GM12878 (cell line): ENCODE results near the gene ELAVL4. TPM values are rescaled to one million over a fixed set of nuclear protein-coding genes. Genes with fewer than 3 reads are reported as not detected.

Experiments
- ATAC-seq: fragments of 200-7000 bp; cut with Tn5 transposase; 3 replicates; pipeline ENCODE4 v1.9.1; 2020; ENCODE audit warnings: mild to moderate bottlenecking, moderate library complexity
- BruUV-seq: library from RNA; stranded (reverse); fragments of 400-500 nt; replicated peaks from 2 replicates; lab custom pipeline; 2021; lab: Mats Ljungman, UMichigan
- CTCF ChIA-PET: fragments of 300-600 bp; sonication (Branson Sonifier 250); formaldehyde crosslinking; extraction: SDS; loops from one replicate; lab custom pipeline; 2021; ENCODE audit warnings: inconsistent platforms; lab: Yijun Ruan, JAX
- POLR2A ChIA-PET: fragments of 350-600 bp; formaldehyde crosslinking; extraction: SDS; loops from one replicate; lab custom pipeline; 2021; ENCODE audit warnings: inconsistent platforms; lab: Charles Lee
- RAD21 ChIA-PET: fragments of 300-600 bp; sonication (Branson Sonifier 250); formaldehyde crosslinking; loops from one replicate; lab custom pipeline; 2023; ENCODE audit warnings: antibody characterized with exemption; ENCODE audit not compliant: unreplicated experiment; lab: Charles Lee
- SMC1A ChIA-PET: fragments of 300-600 bp; sonication (Branson Sonifier 250); formaldehyde crosslinking; loops from one replicate; lab custom pipeline; 2023; ENCODE audit not compliant: unreplicated experiment, uncharacterized antibody; lab: Charles Lee
- DNase-seq: peaks from one replicate; pipeline ENCODE4 v3.0.0-alpha.2; 2011; ENCODE audit warnings: low read depth, low spot score
- FAIRE-seq: peaks from 3 replicates; lab custom pipeline; 2011; peaks lifted over from hg19 to GRCh38; lab: Jason Lieb, UNC
- H2AFZ ChIP-seq: 2 replicates; pipeline ENCODE4 v1.6.0; 2011; ENCODE audit warnings: low read depth, low read length, control low read depth; ENCODE audit not compliant: control insufficient read depth
- H3K27ac ChIP-seq: 2 replicates; pipeline ENCODE4 v1.5.1; 2011; ENCODE audit warnings: control low read depth; ENCODE audit not compliant: control insufficient read depth, insufficient read depth
- H3K27me3 ChIP-seq, 2 experiments: replicated peaks in 1 of 2; 2 replicates each; pipeline versions ENCODE4 v1.6.0 to v1.6.1; 2011; ENCODE audit warnings: low read length in 1 of 2; ENCODE audit not compliant: control insufficient read depth in 2 of 2, insufficient read depth in 2 of 2
- H3K36me3 ChIP-seq, 2 experiments: 2 replicates each; pipeline ENCODE4 v1.5.1; 2011; ENCODE audit warnings: low read length in 1 of 2; ENCODE audit not compliant: control insufficient read depth in 2 of 2, insufficient read depth in 2 of 2
- H3K4me1 ChIP-seq: 2 replicates; pipeline ENCODE4 v1.6.1; 2011; ENCODE audit warnings: mild to moderate bottlenecking, low read length, moderate library complexity, mixed read lengths; ENCODE audit not compliant: control insufficient read depth, insufficient read depth
- H3K4me2 ChIP-seq: 2 replicates; pipeline ENCODE4 v1.6.0; 2011; ENCODE audit warnings: control low read depth; ENCODE audit not compliant: control insufficient read depth, insufficient read depth
- H3K4me3 ChIP-seq: fragments of 200-600 bp; sonication (generic); 2 replicates; pipeline ENCODE4 v1.5.1; 2016
- H3K79me2 ChIP-seq: 2 replicates; pipeline ENCODE4 v1.6.0; 2011; ENCODE audit warnings: low read length; ENCODE audit not compliant: control insufficient read depth, insufficient read depth
- H3K9ac ChIP-seq: 2 replicates; pipeline ENCODE4 v1.8.0; 2011; ENCODE audit warnings: low read length, control low read depth, mixed read lengths; ENCODE audit not compliant: control insufficient read depth, insufficient read depth
- H3K9me3 ChIP-seq: replicated peaks from 3 replicates; pipeline ENCODE4 v1.5.1; 2011; ENCODE audit warnings: mild to moderate bottlenecking, low read length; ENCODE audit not compliant: control insufficient read depth, insufficient read depth
- H4K20me1 ChIP-seq: 2 replicates; pipeline ENCODE4 v1.6.0; 2011; ENCODE audit not compliant: control insufficient read depth, insufficient read depth
- ATF3 ChIP-seq: IDR thresholded peaks from 2 replicates; pipeline ENCODE4 v1.6.1; 2011; ENCODE audit warnings: low read depth, mild to moderate bottlenecking, low read length, moderate library complexity, borderline replicate concordance; ENCODE audit errors: extremely low read depth
- CBX3 ChIP-seq: fragments of 200-600 bp; sonication (generic); IDR thresholded peaks from 2 replicates; pipeline ENCODE4 v1.6.1; 2016; ENCODE audit warnings: low read depth, borderline replicate concordance
- CHD1 ChIP-seq: IDR thresholded peaks from 2 replicates; pipeline ENCODE4 v1.6.1; 2012; ENCODE audit warnings: low read depth, low read length, improper control_type of control experiment
- E2F4 ChIP-seq: IDR thresholded peaks from 2 replicates; pipeline ENCODE4 v1.6.1; 2012; ENCODE audit warnings: low read depth, low read length, improper control_type of control experiment
- FOS ChIP-seq: IDR thresholded peaks from 3 replicates; pipeline ENCODE4 v1.6.1; 2011; ENCODE audit warnings: borderline replicate concordance; ENCODE audit not compliant: insufficient read length; ENCODE audit errors: extremely low read depth
- FOXM1 ChIP-seq: IDR thresholded peaks from 2 replicates; pipeline ENCODE4 v1.6.1; 2012; ENCODE audit warnings: low read depth, mild to moderate bottlenecking, inconsistent platforms, low read length, moderate library complexity
- GATAD2B ChIP-seq: fragments of 450-650 bp; conservative IDR thresholded peaks from 2 replicates; pipeline ENCODE4 v1.6.1; 2017; ENCODE audit warnings: low read depth, mild to moderate bottlenecking, moderate library complexity
- MEF2B ChIP-seq: fragments of 450-650 bp; IDR thresholded peaks from 2 replicates; pipeline ENCODE4 v1.6.1; 2018; ENCODE audit warnings: mild to moderate bottlenecking, moderate library complexity; ENCODE audit not compliant: partially characterized antibody, poor library complexity, severe bottlenecking
- PBX3 ChIP-seq: IDR thresholded peaks from 2 replicates; pipeline ENCODE4 v1.6.1; 2011; ENCODE audit warnings: mild to moderate bottlenecking, low read depth, low read length, moderate library complexity; ENCODE audit not compliant: insufficient replicate concordance
- USF2 ChIP-seq: IDR thresholded peaks from 2 replicates; pipeline ENCODE4 v1.6.1; 2011; ENCODE audit warnings: low read depth, low read length, improper control_type of control experiment, borderline replicate concordance
- YY1 ChIP-seq: IDR thresholded peaks from 2 replicates; pipeline ENCODE4 v1.6.1; 2011; ENCODE audit warnings: low read depth, mild to moderate bottlenecking, low read length
- ZNF687 ChIP-seq: fragments of 450-650 bp; IDR thresholded peaks from 2 replicates; pipeline ENCODE4 v1.6.1; 2017; ENCODE audit warnings: mild to moderate bottlenecking, moderate library complexity
- ZZZ3 ChIP-seq: IDR thresholded peaks from 2 replicates; pipeline ENCODE4 v1.6.1; 2011; ENCODE audit warnings: low read depth; ENCODE audit not compliant: control insufficient read depth, insufficient read length
- WGBS: methylation state at CpG from one replicate; pipeline ENCODE4 v1.1.6; 2016; ENCODE audit warnings: low lambda C conversion rate; ENCODE audit not compliant: insufficient replicate concordance, insufficient coverage; ENCODE audit errors: missing lambda C conversion rate; 5-methylcytosine and 5-hydroxymethylcytosine counted together
- in situ Hi-C: fragments of 300-500 bp; cut with MboI; formaldehyde crosslinking; loops from 9 replicates; pipeline ENCODE4 v1.14.3; 2018; ENCODE audit warnings: mixed read lengths
- intact Hi-C: fragments of 100-400 bp; cut with micrococcal nuclease; formaldehyde crosslinking; loops from one replicate; pipeline ENCODE4 v1.14.2; 2022; ENCODE audit not compliant: unreplicated experiment
- polyA plus RNA-seq, 11 experiments: library from polyadenylated mRNA; depleted of rRNA in 4 of 11; unstranded in 6 of 11; stranded (reverse) in 5 of 11; fragments of >200 nt; fragmentation: Nextera tagmentation in 4 of 11; fragmentation: Illumina TruSeq in 1 of 11; extraction: Ambion mirVana in 4 of 11; extraction: Trizol in 1 of 11; gene quantifications; 1 replicate in 1 of 11; 2 replicates in 10 of 11; pipeline versions ENCODE4 v1.2.1 to v1.2.3, GENCODE V29; 2011 to 2016; ENCODE audit warnings: inconsistent platforms in 2 of 11, missing spikeins in 2 of 11, low read depth in 1 of 11
- total RNA-seq, 4 experiments: library from RNA; depleted of rRNA in 3 of 4; stranded (reverse); fragments of >200 nt in 3 of 4; fragmentation: Illumina TruSeq in 1 of 4; extraction: Trizol in 1 of 4; gene quantifications; 2 replicates each; pipeline versions ENCODE4 v1.2.1 to v1.2.3, GENCODE V29; 2013 to 2021

The ELAVL4 gene
- total and polyA plus RNA-seq, 10 of the 15 experiments (the other 5 are each of a cell fraction or from before 2014, with no cell fraction given): 0.10 to 0.53 (median 0.17) TPM; not detected in 6

GRCh38 chr1:50098591-50099021 is 10.1 kb upstream of the ELAVL4 start:
- ChIA-PET POLR2A (interaction anchor here (0.6 kb wide), 1 partner anchor 530 kb away, joined by 7 read pairs; no protein-coding TSS in a partner anchor), SMC1A (no interaction called here), RAD21 (no interaction called here), CTCF (no interaction called here)
- Histone ChIP-seq H2AFZ (no peak overlapping the region), H3K36me3 (no peaks in the 10 kb centered on the region), H4K20me1 (no peaks in the 10 kb centered on the region), H3K27ac (no peak overlapping the region), H3K4me1 (no peaks in the 10 kb centered on the region), H3K4me2 (no peak overlapping the region), H3K4me3 (no peak overlapping the region), H3K9me3 (no peaks in the 10 kb centered on the region), H3K9ac (no peak overlapping the region), H3K27me3 (no peaks in the 10 kb centered on the region), H3K79me2 (no peaks in the 10 kb centered on the region)
- in situ Hi-C loops: no loop called here
- FAIRE-seq: no peak
- ATAC-seq: no peak
- no TSS peak for BruUV-seq
- intact Hi-C loops: no loop called here
- WGBS: 3% methylated on average over 2 of the region's 2 CpGs
- no peak for DNase-seq
- no peak for TF ChIP-seq FOS
- TF ChIP-seq YY1: no peak
- no peak for TF ChIP-seq ZNF687
- no peak for TF ChIP-seq USF2
- TF ChIP-seq PBX3: no peak
- no peak for TF ChIP-seq FOXM1
- no peak for TF ChIP-seq MEF2B
- no peak for TF ChIP-seq ATF3
- TF ChIP-seq ZZZ3: no peak
- no peak for TF ChIP-seq CBX3
- TF ChIP-seq CHD1: no peak
- TF ChIP-seq GATAD2B: no peak
- no peak for TF ChIP-seq E2F4
